Neural cell (in vitro differentiated cells): ENCODE results near the gene HARS1. TPM values are rescaled to one million over a fixed set of nuclear protein-coding genes. Genes with fewer than 3 reads are reported as not detected.

Experiments used
- H2AFZ ChIP-seq: fragments of 200-600, 300-800 bp; sonication (generic), shearing (Covaris generic); 2 replicates; pipeline ENCODE4 v1.6.0; 2014; ENCODE audit warnings: low read depth, mild to moderate bottlenecking, antibody characterized with exemption, low read length, moderate library complexity
- H3F3A ChIP-seq: fragments of 200-600 bp; shearing (Covaris generic); 2 replicates; pipeline ENCODE4 v1.6.1; 2016; ENCODE audit warnings: mild to moderate bottlenecking, moderate library complexity, mixed read lengths, antibody characterized with exemption, low read length; ENCODE audit not compliant: insufficient read depth, poor library complexity, severe bottlenecking
- H3K27ac ChIP-seq: fragments of 200-600, 300-800 bp; sonication (generic), shearing (Covaris generic); 2 replicates; pipeline ENCODE4 v1.5.1; 2014; ENCODE audit warnings: mild to moderate bottlenecking, low read length, moderate library complexity
- H3K27me3 ChIP-seq: fragments of 300-800, 200-600 bp; sonication (generic), shearing (Covaris generic); 2 replicates; pipeline ENCODE4 v1.6.0; 2014; ENCODE audit warnings: mild to moderate bottlenecking, low read depth, low read length, moderate library complexity; ENCODE audit not compliant: insufficient read depth
- H3K36me3 ChIP-seq: fragments of 300-800, 200-600 bp; sonication (generic), shearing (Covaris generic); 2 replicates; pipeline ENCODE4 v1.5.1; 2014; ENCODE audit warnings: mild to moderate bottlenecking, antibody characterized with exemption, low read length, moderate library complexity; ENCODE audit not compliant: insufficient read depth
- H3K4me2 ChIP-seq: fragments of 300-800, 200-600 bp; sonication (generic), shearing (Covaris generic); 2 replicates; pipeline ENCODE4 v1.6.0; 2014; ENCODE audit warnings: mild to moderate bottlenecking, low read length
- H3K4me3 ChIP-seq: fragments of 300-800, 200-600 bp; sonication (generic), shearing (Covaris generic); 2 replicates; pipeline ENCODE4 v1.5.1; 2014; ENCODE audit warnings: mild to moderate bottlenecking, low read length, moderate library complexity
- H3K79me2 ChIP-seq: fragments of 200-600 bp; shearing (Covaris generic); replicated peaks from 2 replicates; pipeline ENCODE4 v1.6.0; 2014; ENCODE audit warnings: mild to moderate bottlenecking, low read length, moderate library complexity; ENCODE audit not compliant: insufficient read depth
- H3K9ac ChIP-seq: fragments of 300-800, 200-600 bp; sonication (generic), shearing (Covaris generic); 2 replicates; pipeline ENCODE4 v1.6.1; 2016; ENCODE audit warnings: mild to moderate bottlenecking, low read length, mixed read lengths
- H3K9me2 ChIP-seq: fragments of 200-600 bp; shearing (Covaris generic); 2 replicates; pipeline ENCODE4 v1.6.1; 2016; ENCODE audit warnings: mild to moderate bottlenecking, low read length, mixed read lengths; ENCODE audit not compliant: insufficient read depth
- H3K9me3 ChIP-seq: fragments of 200-600, 300-800 bp; sonication (generic), shearing (Covaris generic); 2 replicates; pipeline ENCODE4 v1.6.1; 2016; ENCODE audit warnings: mild to moderate bottlenecking, mixed run types, low read length, moderate library complexity, mixed read lengths
- H4K20me1 ChIP-seq: fragments of 200-600 bp; shearing (Covaris generic); 2 replicates; pipeline ENCODE4 v1.6.1; 2016; ENCODE audit warnings: mild to moderate bottlenecking, mixed run types; ENCODE audit not compliant: insufficient read depth
- CTCF ChIP-seq: fragments of 450-650 bp; IDR thresholded peaks from 2 replicates; pipeline ENCODE4 v1.5.1; 2014; ENCODE audit warnings: antibody characterized with exemption, mild to moderate bottlenecking, moderate library complexity; ENCODE audit not compliant: poor library complexity, severe bottlenecking
- EP300 ChIP-seq: fragments of 450-650 bp; conservative IDR thresholded peaks from 2 replicates; pipeline ENCODE4 v1.6.1; 2014; ENCODE audit warnings: antibody characterized with exemption, mild to moderate bottlenecking, moderate library complexity; ENCODE audit not compliant: poor library complexity, severe bottlenecking
- EZH2 ChIP-seq: fragments of 200-600, 300-800 bp; shearing (Covaris generic), sonication (generic); IDR thresholded peaks from 2 replicates; pipeline ENCODE4 v1.6.1; 2014; ENCODE audit warnings: antibody characterized with exemption, low read length, borderline replicate concordance, mild to moderate bottlenecking; ENCODE audit not compliant: insufficient read depth, poor library complexity, severe bottlenecking
- MXI1 ChIP-seq: fragments of 450-650 bp; conservative IDR thresholded peaks from 2 replicates; pipeline ENCODE4 v1.6.1; 2014; ENCODE audit warnings: antibody characterized with exemption, mild to moderate bottlenecking; ENCODE audit not compliant: poor library complexity, severe bottlenecking
- POLR2AphosphoS5 ChIP-seq: IDR thresholded peaks from 2 replicates; pipeline ENCODE4 v1.6.1; 2012
- RAD21 ChIP-seq: fragments of 450-650 bp; conservative IDR thresholded peaks from 2 replicates; pipeline ENCODE4 v1.6.1; 2014; ENCODE audit warnings: antibody characterized with exemption, mild to moderate bottlenecking, moderate library complexity
- REST ChIP-seq: IDR thresholded peaks from 2 replicates; pipeline ENCODE4 v1.6.1; 2012; ENCODE audit warnings: borderline replicate concordance
- SMC3 ChIP-seq: fragments of 450-650 bp; conservative IDR thresholded peaks from 2 replicates; pipeline ENCODE4 v1.6.1; 2014; ENCODE audit warnings: antibody characterized with exemption, mild to moderate bottlenecking, moderate library complexity; ENCODE audit not compliant: poor library complexity
- TAF1 ChIP-seq: IDR thresholded peaks from 2 replicates; pipeline ENCODE4 v1.6.1; 2012; ENCODE audit warnings: low read depth
- polyA plus RNA-seq: library from polyadenylated mRNA; depleted of rRNA; stranded (reverse); fragments of >200 nt; gene quantifications from 2 replicates; pipeline ENCODE4 v1.2.3, GENCODE V29; 2014

The HARS1 gene
- polyA plus RNA-seq, 1 donor from 2014 or later: 80.2 TPM

- Histone ChIP-seq H4K20me1 (no peaks in the 10 kb centered on the region), H3K9ac (no peak overlapping the region), H3K9me2 (no peaks in the 10 kb centered on the region), H3K4me3 (no peak overlapping the region), H2AFZ (no peak overlapping the region), H3K36me3 (no peaks in the 10 kb centered on the region), H3K27me3 (no peaks in the 10 kb centered on the region), H3F3A (no peaks in the 10 kb centered on the region), H3K27ac (no peak overlapping the region), H3K4me2 (no peak overlapping the region), H3K9me3 (no peaks in the 10 kb centered on the region), H3K79me2 (peaks cover 11% of the 10 kb centered on the region)
- TF ChIP-seq POLR2AphosphoS5 (no peak), SMC3 (no peak), EP300 (no peak)
Measured at GRCh38 chr5:140642718-140643117, 48.5 kb downstream of the HARS1 start.

- Histone ChIP-seq H3K9me2 (no peaks in the 10 kb centered on the region), H3K27ac (no peak overlapping the region)
- no peak for TF ChIP-seq POLR2AphosphoS5
- TF ChIP-seq MXI1: no peak
- no peak for TF ChIP-seq RAD21
- TF ChIP-seq REST: no peak
- TF ChIP-seq TAF1: no peak
- TF ChIP-seq EZH2: no peak
- no peak for TF ChIP-seq EP300
- TF ChIP-seq SMC3: no peak
- TF ChIP-seq CTCF: no peak
Measured at GRCh38 chr5:140641716-140642115, 49.5 kb downstream of the HARS1 start.

More at GRCh38 chr5:140641716-140642115, 49.5 kb downstream of the HARS1 start:
- H2AFZ ChIP-seq: no peak overlapping the region
- peaks cover 6% of the 10 kb centered on the region for H3K79me2 ChIP-seq
- no peak overlapping the region for H3K4me3 ChIP-seq
- H3K4me2 ChIP-seq: no peak overlapping the region
- H3F3A ChIP-seq: no peaks in the 10 kb centered on the region
- H3K36me3 ChIP-seq: no peaks in the 10 kb centered on the region
- H3K9ac ChIP-seq: no peak overlapping the region
- H3K27me3 ChIP-seq: no peaks in the 10 kb centered on the region
- no peaks in the 10 kb centered on the region for H3K9me3 ChIP-seq
- no peaks in the 10 kb centered on the region for H4K20me1 ChIP-seq
